ENCODE data around the gene DPM1.
"Not testable (repeated sequence)": the region's sequence is repeated elsewhere in the genome, so short reads cannot be mapped to it uniquely, and the experiment has no call there.

The DPM1 gene

GRCh38 chr20:50987493-50988210, 29.3 kb upstream of the DPM1 start:
- H3K4me3 Mint-ChIP-seq, result no peak overlapping the region
- peaks cover 16% of the 10 kb centered on the region for H3K27me3 Mint-ChIP-seq (ENCODE audit: low read depth)
- H3K27ac Mint-ChIP-seq, result no peak overlapping the region

GRCh38 chr20:50983321-50983720, 25.0 kb upstream of the DPM1 start:
- Mint-ChIP-seq H3K27ac (no peak overlapping the region), H3K4me1 (ENCODE audit: low read depth) (no peaks in the 10 kb centered on the region), H3K9me3 (no peaks in the 10 kb centered on the region), H3K27me3 (ENCODE audit: low read depth) (peaks cover 19% of the 10 kb centered on the region), H3K4me3 (no peak overlapping the region), H3K36me3 (ENCODE audit: low read depth) (no peaks in the 10 kb centered on the region)

More at GRCh38 chr20:50987493-50988210, 29.3 kb upstream of the DPM1 start:
- H3K9me3 Mint-ChIP-seq, result no peaks in the 10 kb centered on the region
- H3K4me1 Mint-ChIP-seq (ENCODE audit: low read depth), result no peaks in the 10 kb centered on the region
- no peaks in the 10 kb centered on the region for H3K36me3 Mint-ChIP-seq (ENCODE audit: low read depth)

- Mint-ChIP-seq H3K9me3 (no peaks in the 10 kb centered on the region), H3K4me1 (ENCODE audit: low read depth) (no peaks in the 10 kb centered on the region), H3K27me3 (ENCODE audit: low read depth) (peaks cover 12% of the 10 kb centered on the region), H3K4me3 (no peak overlapping the region), H3K36me3 (ENCODE audit: low read depth) (no peaks in the 10 kb centered on the region), H3K27ac (no peak overlapping the region)
These were observed 24.0 kb upstream of the DPM1 start for GRCh38 chr20:50982363-50982762.

DNA sequence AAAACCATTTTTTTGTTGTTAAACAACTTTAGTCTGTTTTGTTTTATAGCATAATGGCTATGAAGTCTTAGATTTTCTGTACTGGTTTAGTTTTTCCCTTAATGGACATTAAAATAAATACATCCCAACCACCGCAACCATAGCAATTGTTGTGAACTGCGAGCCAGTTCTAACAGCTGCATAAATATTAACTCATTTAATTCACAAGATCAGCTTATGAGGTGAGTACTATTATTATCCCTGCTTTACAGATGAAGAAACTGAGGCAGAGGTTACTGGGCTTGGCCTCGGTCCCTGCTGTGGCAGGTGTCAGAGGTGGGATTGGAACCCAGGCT, 23.3 kb upstream of the DPM1 start:
- H3K27ac Mint-ChIP-seq, result no peak overlapping the region
- H3K4me1 Mint-ChIP-seq (ENCODE audit: low read depth), result no peaks in the 10 kb centered on the region
- no peaks in the 10 kb centered on the region for H3K36me3 Mint-ChIP-seq (ENCODE audit: low read depth)

DNA sequence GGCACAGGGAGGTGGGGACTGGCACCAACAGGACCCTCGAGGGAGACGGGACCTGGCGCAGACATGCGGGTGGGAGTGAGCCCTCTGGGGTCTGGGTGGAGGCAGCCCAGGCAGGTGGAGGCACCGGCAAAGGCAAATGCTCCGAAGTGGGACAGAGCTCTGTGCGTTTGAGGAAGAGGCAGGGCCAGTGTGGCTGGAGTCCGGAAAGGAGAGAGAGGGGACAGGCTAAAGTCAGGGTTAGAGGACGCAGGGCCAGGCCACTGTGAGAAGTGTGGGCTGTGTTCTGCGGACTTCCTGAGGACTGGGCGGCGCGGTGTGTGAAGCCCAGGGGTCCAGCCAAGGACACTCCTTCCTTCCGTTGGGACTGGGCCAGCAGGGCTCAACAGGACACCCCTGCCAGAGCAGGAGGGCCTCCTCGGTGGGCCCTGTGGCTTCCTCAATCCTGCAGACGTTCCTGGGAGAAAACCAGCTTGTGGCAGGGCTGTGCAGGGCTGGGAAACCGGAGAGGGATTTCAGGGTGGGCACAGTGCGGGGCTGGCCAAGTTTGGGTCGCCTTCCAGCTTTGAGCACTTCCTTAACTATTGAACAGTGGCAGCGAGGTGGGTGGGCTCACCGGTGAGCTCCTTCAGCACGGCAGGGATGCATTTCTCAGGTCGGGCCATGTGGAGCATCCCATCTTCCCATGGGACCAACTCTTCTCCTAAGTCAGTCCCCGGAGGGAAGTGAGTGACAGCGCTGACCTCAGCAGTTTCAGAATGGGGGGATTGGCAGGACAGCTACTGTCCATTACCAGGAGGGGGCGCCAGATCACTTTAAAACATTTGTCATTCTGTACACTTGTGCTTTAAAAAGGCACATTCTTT, 22.8 kb upstream of the DPM1 start:
- H3K27me3 Mint-ChIP-seq (ENCODE audit: low read depth), result peaks cover 12% of the 10 kb centered on the region
- no peaks in the 10 kb centered on the region for H3K9me3 Mint-ChIP-seq
- no peak overlapping the region for H3K4me3 Mint-ChIP-seq
- no peak overlapping the region for H3K27ac Mint-ChIP-seq
- no peaks in the 10 kb centered on the region for H3K36me3 Mint-ChIP-seq (ENCODE audit: low read depth)
- no peaks in the 10 kb centered on the region for H3K4me1 Mint-ChIP-seq (ENCODE audit: low read depth)

More for the DNA sequence above, 23.3 kb upstream of the DPM1 start:
- no peaks in the 10 kb centered on the region for H3K9me3 Mint-ChIP-seq
- peaks cover 12% of the 10 kb centered on the region for H3K27me3 Mint-ChIP-seq (ENCODE audit: low read depth)
- H3K4me3 Mint-ChIP-seq, result no peak overlapping the region

- H3K36me3 Mint-ChIP-seq (ENCODE audit: low read depth), result no peaks in the 10 kb centered on the region
- H3K9me3 Mint-ChIP-seq, result no peaks in the 10 kb centered on the region
- no peak overlapping the region for H3K4me3 Mint-ChIP-seq
- H3K27me3 Mint-ChIP-seq (ENCODE audit: low read depth), result peaks cover 12% of the 10 kb centered on the region
- no peaks in the 10 kb centered on the region for H3K4me1 Mint-ChIP-seq (ENCODE audit: low read depth)
- no peak overlapping the region for H3K27ac Mint-ChIP-seq
These were observed 21.8 kb upstream of the DPM1 start for GRCh38 chr20:50980071-50980681.

- H3K9me3 Mint-ChIP-seq; H3K27ac Mint-ChIP-seq; H3K27me3 Mint-ChIP-seq (ENCODE audit: low read depth); H3K4me3 Mint-ChIP-seq; H3K36me3 Mint-ChIP-seq (ENCODE audit: low read depth); H3K4me1 Mint-ChIP-seq (ENCODE audit: low read depth): not testable (repeated sequence)
These were observed 20.2 kb upstream of the DPM1 start for GRCh38 chr20:50978533-50978932.

DNA sequence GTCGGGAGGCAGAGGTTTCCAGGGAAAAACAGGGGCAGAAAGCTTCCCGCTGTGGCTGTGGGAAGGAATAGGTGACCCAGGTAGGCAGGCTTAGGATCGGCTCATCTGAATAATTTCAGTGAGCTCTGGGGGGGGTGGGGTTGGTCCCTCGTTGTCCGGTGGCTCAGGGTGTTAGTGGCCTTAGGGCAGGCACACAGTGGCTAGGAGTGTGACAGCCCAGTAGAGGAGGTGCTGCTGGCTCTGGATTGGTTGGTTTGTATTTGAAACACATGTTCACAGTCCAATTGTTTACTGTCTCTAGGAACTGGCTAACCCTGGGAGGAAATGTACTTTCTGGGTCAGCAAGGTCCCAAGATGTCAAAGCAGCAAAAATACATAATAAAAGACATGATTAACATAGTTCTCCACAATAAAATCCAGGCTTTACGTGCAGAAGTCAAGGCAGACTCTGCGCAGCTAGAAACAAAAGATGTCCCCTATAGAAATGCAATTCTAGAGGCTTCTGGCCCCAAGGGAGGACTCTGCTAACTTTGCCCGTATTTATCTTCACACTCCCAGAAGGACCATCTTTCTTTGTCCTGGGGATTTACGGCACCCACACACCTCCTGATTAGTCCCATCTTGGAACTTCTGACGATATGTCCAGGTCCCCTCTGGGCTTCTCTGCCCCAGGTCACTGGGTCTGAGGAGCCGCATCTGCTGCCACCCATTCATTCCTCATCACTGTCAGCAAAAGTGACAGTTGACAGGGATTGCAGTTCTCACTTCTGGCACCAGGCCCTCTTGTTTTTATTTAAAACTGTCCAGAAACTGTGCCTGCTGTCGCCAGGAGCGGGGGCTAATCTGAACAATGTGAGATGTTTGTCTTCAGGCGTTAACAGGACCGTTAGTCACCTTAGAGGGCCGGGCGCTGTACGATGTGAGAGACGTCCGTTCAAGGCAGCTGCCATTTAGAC, 19.0 kb upstream of the DPM1 start:
- H3K4me3 Mint-ChIP-seq, result no peak overlapping the region
- no peaks in the 10 kb centered on the region for H3K4me1 Mint-ChIP-seq (ENCODE audit: low read depth)
- H3K27ac Mint-ChIP-seq, result no peak overlapping the region
- H3K9me3 Mint-ChIP-seq, result no peaks in the 10 kb centered on the region
- H3K36me3 Mint-ChIP-seq (ENCODE audit: low read depth), result no peaks in the 10 kb centered on the region
- H3K27me3 Mint-ChIP-seq (ENCODE audit: low read depth), result peaks cover 3% of the 10 kb centered on the region

DNA sequence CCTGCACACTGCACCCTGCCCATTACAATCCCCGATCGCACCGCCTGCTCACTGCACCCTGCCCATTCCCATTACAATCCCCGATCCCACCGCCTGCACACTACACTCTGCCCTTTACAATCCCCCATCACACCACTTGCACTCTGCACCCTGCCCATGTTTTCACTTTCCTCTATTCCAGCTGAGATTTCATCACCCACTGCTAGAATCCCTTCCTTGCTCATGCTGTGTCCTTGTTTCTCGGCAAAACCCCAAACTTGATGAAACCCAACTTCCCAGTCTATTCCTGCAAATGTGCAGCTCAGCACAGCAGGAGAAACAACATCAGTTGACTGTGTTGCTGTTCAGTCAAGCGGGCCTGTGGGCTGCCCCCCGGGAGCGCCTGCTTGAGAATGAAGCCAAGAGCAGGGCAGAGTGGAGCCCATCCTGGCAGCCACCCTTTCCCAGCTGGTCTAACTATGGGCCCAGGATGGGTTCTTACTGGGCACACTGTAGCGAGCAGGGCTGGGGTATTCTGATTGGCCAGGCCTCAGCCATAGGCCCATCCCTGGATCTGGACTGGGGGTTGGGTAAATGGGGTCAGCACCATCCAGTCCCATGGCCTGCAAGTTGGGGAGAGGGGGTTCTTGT, 17.5 kb upstream of the DPM1 start:
- Mint-ChIP-seq H3K4me1 (ENCODE audit: low read depth) (no peaks in the 10 kb centered on the region), H3K9me3 (no peaks in the 10 kb centered on the region), H3K27me3 (ENCODE audit: low read depth) (peaks cover 3% of the 10 kb centered on the region), H3K27ac (no peak overlapping the region), H3K4me3 (no peak overlapping the region), H3K36me3 (ENCODE audit: low read depth) (no peaks in the 10 kb centered on the region)

DNA sequence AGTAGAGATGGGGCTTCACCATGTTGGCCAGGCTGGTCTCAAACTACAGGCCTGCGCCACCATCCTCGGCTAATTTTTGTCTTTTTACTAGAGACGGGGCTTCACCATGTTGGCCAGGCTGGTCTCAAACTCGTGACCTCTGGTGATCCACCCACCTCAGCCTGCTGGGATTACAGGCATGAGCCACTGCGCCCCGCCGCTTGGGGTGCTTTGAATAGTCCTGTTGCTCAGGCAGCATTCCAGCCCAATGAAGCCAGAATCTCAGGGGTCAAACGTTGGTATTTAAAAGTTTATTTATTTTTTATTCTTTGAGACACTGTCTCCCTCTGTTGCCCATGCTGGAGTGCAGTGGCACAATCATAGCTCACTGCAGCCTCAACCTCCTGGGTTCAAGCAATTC, 11.6 kb upstream of the DPM1 start:
- Mint-ChIP-seq H3K27ac (no peak overlapping the region), H3K9me3 (no peaks in the 10 kb centered on the region), H3K4me1 (ENCODE audit: low read depth) (no peaks in the 10 kb centered on the region), H3K27me3 (ENCODE audit: low read depth) (peaks cover 3% of the 10 kb centered on the region), H3K36me3 (ENCODE audit: low read depth) (no peaks in the 10 kb centered on the region), H3K4me3 (no peak overlapping the region)

DNA sequence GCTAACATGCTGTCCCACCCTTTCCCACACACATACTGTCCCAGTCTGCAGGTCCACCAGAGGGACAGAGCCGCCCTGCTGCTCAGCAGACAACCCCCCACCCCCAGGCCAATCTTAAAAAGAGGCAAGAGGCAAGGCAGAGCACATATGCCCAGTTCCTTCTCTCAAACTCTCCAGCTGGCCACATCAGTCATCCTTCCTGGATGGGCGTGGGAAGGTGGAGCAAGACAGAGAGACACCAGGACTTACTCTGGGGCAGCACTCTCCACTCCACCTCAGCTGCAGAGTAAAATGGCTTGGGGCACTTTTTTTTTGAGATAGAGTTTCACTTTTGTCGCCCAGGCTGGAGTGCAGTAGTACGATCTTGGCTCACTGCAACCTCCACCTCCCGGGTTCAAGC, 11.1 kb upstream of the DPM1 start:
- Mint-ChIP-seq H3K4me1 (ENCODE audit: low read depth) (no peaks in the 10 kb centered on the region), H3K27ac (no peak overlapping the region), H3K36me3 (ENCODE audit: low read depth) (no peaks in the 10 kb centered on the region), H3K4me3 (no peak overlapping the region), H3K9me3 (no peaks in the 10 kb centered on the region), H3K27me3 (ENCODE audit: low read depth) (peaks cover 3% of the 10 kb centered on the region)

GRCh38 chr20:50968289-50968688, 10.0 kb upstream of the DPM1 start:
- Mint-ChIP-seq H3K27me3 (ENCODE audit: low read depth) (peaks cover 2% of the 10 kb centered on the region), H3K27ac (no peak overlapping the region), H3K9me3 (no peaks in the 10 kb centered on the region), H3K4me3 (no peak overlapping the region), H3K4me1 (ENCODE audit: low read depth) (no peaks in the 10 kb centered on the region), H3K36me3 (ENCODE audit: low read depth) (no peaks in the 10 kb centered on the region)

DNA sequence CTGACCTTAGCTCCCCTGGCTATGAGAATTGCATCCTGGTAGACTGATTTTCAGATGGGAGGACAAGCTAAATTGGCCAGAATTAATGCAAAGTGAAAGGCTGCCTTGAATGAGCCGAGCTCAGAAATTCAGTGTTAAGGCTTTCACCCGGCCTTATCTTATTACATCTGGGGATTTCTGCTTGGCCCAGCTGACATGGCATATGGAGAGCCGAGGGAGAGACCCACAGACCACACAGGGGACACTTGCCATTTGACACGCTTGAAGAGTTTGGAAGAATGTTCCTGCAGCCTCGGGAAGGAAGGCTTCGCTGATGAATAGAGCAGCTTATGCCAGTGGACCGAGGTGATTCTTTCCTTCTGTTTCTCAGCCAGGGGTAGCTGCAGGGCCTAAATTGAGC, 9.3 kb upstream of the DPM1 start:
- H3K36me3 Mint-ChIP-seq (ENCODE audit: low read depth), result no peaks in the 10 kb centered on the region
- no peaks in the 10 kb centered on the region for H3K4me1 Mint-ChIP-seq (ENCODE audit: low read depth)
- no peaks in the 10 kb centered on the region for H3K27me3 Mint-ChIP-seq (ENCODE audit: low read depth)
- H3K9me3 Mint-ChIP-seq, result no peaks in the 10 kb centered on the region
- H3K4me3 Mint-ChIP-seq, result no peak overlapping the region
- no peak overlapping the region for H3K27ac Mint-ChIP-seq
